ENCODE results near the gene ELMO1. TPM values are rescaled to one million over a fixed set of nuclear protein-coding genes. Genes with fewer than 3 reads are reported as not detected.

ELMO1 gene
- total and polyA plus RNA-seq, 10 of the 15 experiments (the other 5 are each of a cell fraction or from before 2014, with no cell fraction given): 22.6 to 85.9 (median 56.6) TPM

DNA sequence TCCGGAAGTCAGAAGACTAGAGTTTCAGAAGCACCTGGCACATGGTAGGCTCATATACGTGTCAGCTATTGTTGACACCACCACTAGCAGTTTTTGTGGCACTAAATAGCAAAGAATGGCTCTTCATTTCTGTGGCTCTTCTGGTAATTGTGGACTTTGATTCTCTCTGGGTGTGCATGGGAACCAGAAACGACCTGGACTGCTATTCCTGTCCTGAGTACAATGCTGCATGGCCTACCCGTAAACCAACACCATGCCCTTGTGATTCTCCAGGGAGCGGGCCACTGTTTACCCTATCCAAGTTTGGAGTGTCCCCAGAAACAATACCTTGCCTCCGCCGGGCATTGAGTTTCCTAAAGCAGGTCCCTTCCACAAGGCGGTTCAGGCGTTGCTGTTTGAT is 561.4 kb downstream of the ELMO1 start:
- H3K9ac ChIP-seq (ENCODE audit: control insufficient read depth, insufficient read depth, low read length): no peak overlapping the region
- ATAC-seq (no peak), DNase-seq (ENCODE audit: low read depth, low spot score) (no peak), FAIRE-seq (no peak)
- no peaks in the 10 kb centered on the region; the same call in 1 of the 2 replicates for H3K79me2 ChIP-seq (ENCODE audit: control insufficient read depth, insufficient read depth, low read length)
- H3K27me3 ChIP-seq (replicated peaks in 1 of 2; ENCODE audit: control insufficient read depth in 2 of 2, insufficient read depth in 2 of 2, low read length in 1 of 2): no peaks in the 10 kb centered on the region
- no peak overlapping the region for H2AFZ ChIP-seq (ENCODE audit: control insufficient read depth, low read depth, low read length)
- H3K36me3 ChIP-seq (ENCODE audit: control insufficient read depth in 2 of 2, insufficient read depth in 2 of 2, low read length in 1 of 2): peaks cover 8 to 23% of the 10 kb centered on the region in 2 experiments
- in situ Hi-C loops (cut with MboI): no loop called here
- H3K4me3 ChIP-seq: no peak overlapping the region
- ChIA-PET CTCF (interaction anchor here (2.0 kb wide), 1 partner anchor 295 kb away, joined by 8 read pairs; no protein-coding TSS in a partner anchor), SMC1A (ENCODE audit: uncharacterized antibody, unreplicated experiment) (interaction anchor here (1.6 to 2.0 kb wide), 2 partner anchors 15 to 295 kb away, joined by 4 to 8 read pairs; no protein-coding TSS in a partner anchor), RAD21 (ENCODE audit: unreplicated experiment) (no interaction called here), POLR2A (interaction anchor here (0.8 kb wide), 1 partner anchor 59 kb away, joined by 3 read pairs; no protein-coding TSS in a partner anchor)
- intact Hi-C loops (cut with micrococcal nuclease; ENCODE audit: unreplicated experiment): loop anchor here (10.0 kb wide), 1 partner anchor 298 kb away; no protein-coding TSS in a partner anchor
- no peak overlapping the region for H3K4me2 ChIP-seq (ENCODE audit: control insufficient read depth, insufficient read depth)
- BruUV-seq (replicated peaks): no TSS peak
- no peaks in the 10 kb centered on the region for H4K20me1 ChIP-seq (ENCODE audit: control insufficient read depth, insufficient read depth)
- H3K4me1 ChIP-seq (ENCODE audit: control insufficient read depth, insufficient read depth, low read length): no peaks in the 10 kb centered on the region
- H3K9me3 ChIP-seq (replicated peaks; ENCODE audit: control insufficient read depth, insufficient read depth, low read length): no peaks in the 10 kb centered on the region
- 84% methylated on average over 9 of the region's 9 CpGs for WGBS (ENCODE audit: insufficient coverage, insufficient replicate concordance, low lambda C conversion rate, missing lambda C conversion rate)
- H3K27ac ChIP-seq (ENCODE audit: control insufficient read depth, insufficient read depth): no peak overlapping the region
- TF ChIP-seq, protein P1, sequence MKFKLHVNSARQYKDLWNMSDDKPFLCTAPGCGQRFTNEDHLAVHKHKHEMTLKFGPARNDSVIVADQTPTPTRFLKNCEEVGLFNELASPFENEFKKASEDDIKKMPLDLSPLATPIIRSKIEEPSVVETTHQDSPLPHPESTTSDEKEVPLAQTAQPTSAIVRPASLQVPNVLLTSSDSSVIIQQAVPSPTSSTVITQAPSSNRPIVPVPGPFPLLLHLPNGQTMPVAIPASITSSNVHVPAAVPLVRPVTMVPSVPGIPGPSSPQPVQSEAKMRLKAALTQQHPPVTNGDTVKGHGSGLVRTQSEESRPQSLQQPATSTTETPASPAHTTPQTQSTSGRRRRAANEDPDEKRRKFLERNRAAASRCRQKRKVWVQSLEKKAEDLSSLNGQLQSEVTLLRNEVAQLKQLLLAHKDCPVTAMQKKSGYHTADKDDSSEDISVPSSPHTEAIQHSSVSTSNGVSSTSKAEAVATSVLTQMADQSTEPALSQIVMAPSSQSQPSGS (IDR thresholded peaks at IDR 0.05; ENCODE audit: low read length): no peak
- no peak for TF ChIP-seq SIN3A (IDR thresholded peaks at IDR 0.05; ENCODE audit: low read depth, low read length)
- no peak for TF ChIP-seq MEF2A (IDR thresholded peaks at IDR 0.05; ENCODE audit: insufficient read depth, low read depth, low read length)
- TF ChIP-seq SREBF2 (IDR thresholded peaks at IDR 0.05; ENCODE audit: low read length): no peak
- TF ChIP-seq SUZ12 (IDR thresholded peaks at IDR 0.05; ENCODE audit: unreplicated experiment): no peak
- TF ChIP-seq, protein P2, sequence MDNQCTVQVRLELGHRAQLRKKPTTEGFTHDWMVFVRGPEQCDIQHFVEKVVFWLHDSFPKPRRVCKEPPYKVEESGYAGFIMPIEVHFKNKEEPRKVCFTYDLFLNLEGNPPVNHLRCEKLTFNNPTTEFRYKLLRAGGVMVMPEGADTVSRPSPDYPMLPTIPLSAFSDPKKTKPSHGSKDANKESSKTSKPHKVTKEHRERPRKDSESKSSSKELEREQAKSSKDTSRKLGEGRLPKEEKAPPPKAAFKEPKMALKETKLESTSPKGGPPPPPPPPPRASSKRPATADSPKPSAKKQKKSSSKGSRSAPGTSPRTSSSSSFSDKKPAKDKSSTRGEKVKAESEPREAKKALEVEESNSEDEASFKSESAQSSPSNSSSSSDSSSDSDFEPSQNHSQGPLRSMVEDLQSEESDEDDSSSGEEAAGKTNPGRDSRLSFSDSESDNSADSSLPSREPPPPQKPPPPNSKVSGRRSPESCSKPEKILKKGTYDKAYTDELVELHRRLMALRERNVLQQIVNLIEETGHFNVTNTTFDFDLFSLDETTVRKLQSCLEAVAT (IDR thresholded peaks at IDR 0.05): no peak
- TF ChIP-seq, protein P3, sequence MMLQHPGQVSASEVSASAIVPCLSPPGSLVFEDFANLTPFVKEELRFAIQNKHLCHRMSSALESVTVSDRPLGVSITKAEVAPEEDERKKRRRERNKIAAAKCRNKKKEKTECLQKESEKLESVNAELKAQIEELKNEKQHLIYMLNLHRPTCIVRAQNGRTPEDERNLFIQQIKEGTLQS (IDR thresholded peaks at IDR 0.05; ENCODE audit: borderline replicate concordance, extremely low read depth, low read depth, low read length): no peak
- no peak for TF ChIP-seq SMAD5 (IDR thresholded peaks at IDR 0.05; ENCODE audit: low read depth)
- TF ChIP-seq WRNIP1 (IDR thresholded peaks at IDR 0.05; ENCODE audit: borderline replicate concordance, low read depth, low read length): no peak
- TF ChIP-seq E2F8 (IDR thresholded peaks at IDR 0.05; ENCODE audit: low read depth, partially characterized antibody): no peak
- no peak for TF ChIP-seq FOS (IDR thresholded peaks at IDR 0.05; ENCODE audit: borderline replicate concordance, extremely low read depth, insufficient read length)
- no peak for TF ChIP-seq ZNF217 (IDR thresholded peaks at IDR 0.05)
- no peak for TF ChIP-seq CBFB (IDR thresholded peaks at IDR 0.05; ENCODE audit: low read depth)
- TF ChIP-seq EED (IDR thresholded peaks at IDR 0.05; ENCODE audit: low read depth): no peak

Measured in GM12878 (cell line).